Stomach (tissue), 4 donors: ENCODE data around the gene CENPP.

Experiments
- POLR2A ChIP-seq, 4 donors: fragments of 450-650 bp; IDR thresholded peaks; one replicate each; pipeline ENCODE4 v1.6.1; 2016; ENCODE audit warnings: antibody characterized with exemption in 4 of 4, control low read depth in 2 of 4, mild to moderate bottlenecking in 1 of 4, moderate library complexity in 1 of 4
- POLR2AphosphoS5 ChIP-seq, 3 donors: sonication (generic); formaldehyde crosslinking; IDR thresholded peaks; one replicate each; pipeline ENCODE4 v1.6.1; 2016; ENCODE audit warnings: antibody characterized with exemption in 3 of 3
- TF ChIP-seq, protein P1 (sequence below), 7 experiments: fragments of 450-650 bp in 4 of 7; fragments of 200-600 bp in 3 of 7; sonication (generic) in 3 of 7; IDR thresholded peaks; one replicate each; pipeline ENCODE4 v1.5.1; 2016 to 2019; ENCODE audit warnings: antibody characterized with exemption in 7 of 7, control low read depth in 2 of 7, mild to moderate bottlenecking in 1 of 7

DNA sequence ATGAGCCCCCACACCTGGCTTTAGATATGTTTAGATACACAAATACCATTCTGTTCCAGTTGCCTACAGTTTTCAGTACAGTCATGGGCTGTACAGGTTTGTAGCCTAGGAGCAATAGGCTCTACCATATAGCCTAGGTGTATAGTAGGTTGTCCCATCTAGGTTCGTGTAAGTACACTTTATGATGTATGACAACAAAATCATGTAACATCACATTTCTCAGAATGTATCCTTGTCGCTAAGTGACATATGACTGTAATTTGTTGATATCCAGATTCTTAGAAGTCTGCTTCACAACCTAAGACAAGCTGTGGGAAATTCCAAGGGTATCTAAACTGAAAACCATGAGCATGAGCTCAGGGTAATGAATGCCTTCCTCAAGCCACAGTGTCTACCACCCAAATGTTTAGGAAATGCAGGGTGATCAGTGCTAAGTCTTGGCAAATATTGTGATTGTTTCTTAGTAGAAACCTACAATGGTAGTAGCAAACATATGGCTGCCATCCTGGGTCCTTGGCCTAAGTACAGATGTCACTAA is 201.6 kb downstream of the CENPP start:
- TF ChIP-seq POLR2A (IDR thresholded peaks at IDR 0.05) (no peak), POLR2AphosphoS5 (IDR thresholded peaks at IDR 0.05) (no peak)
- TF ChIP-seq, protein P1, sequence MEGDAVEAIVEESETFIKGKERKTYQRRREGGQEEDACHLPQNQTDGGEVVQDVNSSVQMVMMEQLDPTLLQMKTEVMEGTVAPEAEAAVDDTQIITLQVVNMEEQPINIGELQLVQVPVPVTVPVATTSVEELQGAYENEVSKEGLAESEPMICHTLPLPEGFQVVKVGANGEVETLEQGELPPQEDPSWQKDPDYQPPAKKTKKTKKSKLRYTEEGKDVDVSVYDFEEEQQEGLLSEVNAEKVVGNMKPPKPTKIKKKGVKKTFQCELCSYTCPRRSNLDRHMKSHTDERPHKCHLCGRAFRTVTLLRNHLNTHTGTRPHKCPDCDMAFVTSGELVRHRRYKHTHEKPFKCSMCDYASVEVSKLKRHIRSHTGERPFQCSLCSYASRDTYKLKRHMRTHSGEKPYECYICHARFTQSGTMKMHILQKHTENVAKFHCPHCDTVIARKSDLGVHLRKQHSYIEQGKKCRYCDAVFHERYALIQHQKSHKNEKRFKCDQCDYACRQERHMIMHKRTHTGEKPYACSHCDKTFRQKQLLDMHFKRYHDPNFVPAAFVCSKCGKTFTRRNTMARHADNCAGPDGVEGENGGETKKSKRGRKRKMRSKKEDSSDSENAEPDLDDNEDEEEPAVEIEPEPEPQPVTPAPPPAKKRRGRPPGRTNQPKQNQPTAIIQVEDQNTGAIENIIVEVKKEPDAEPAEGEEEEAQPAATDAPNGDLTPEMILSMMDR (IDR thresholded peaks at IDR 0.05) = no peak
